GM12892 (cell line): ENCODE measurements around the gene FBXW5.

Source experiments
- POLR2A ChIP-seq: IDR thresholded peaks from 2 replicates; pipeline ENCODE4 v1.6.1; 2011; ENCODE audit warnings: low read depth, low read length, control low read depth
- POLR2AphosphoS5 ChIP-seq: IDR thresholded peaks from 2 replicates; pipeline ENCODE4 v1.6.1; 2011; ENCODE audit warnings: low read depth, low read length, control low read depth
- TAF1 ChIP-seq: IDR thresholded peaks from 2 replicates; pipeline ENCODE4 v1.6.1; 2011; ENCODE audit warnings: low read depth, mild to moderate bottlenecking, control low read depth, low read length, borderline replicate concordance

DNA sequence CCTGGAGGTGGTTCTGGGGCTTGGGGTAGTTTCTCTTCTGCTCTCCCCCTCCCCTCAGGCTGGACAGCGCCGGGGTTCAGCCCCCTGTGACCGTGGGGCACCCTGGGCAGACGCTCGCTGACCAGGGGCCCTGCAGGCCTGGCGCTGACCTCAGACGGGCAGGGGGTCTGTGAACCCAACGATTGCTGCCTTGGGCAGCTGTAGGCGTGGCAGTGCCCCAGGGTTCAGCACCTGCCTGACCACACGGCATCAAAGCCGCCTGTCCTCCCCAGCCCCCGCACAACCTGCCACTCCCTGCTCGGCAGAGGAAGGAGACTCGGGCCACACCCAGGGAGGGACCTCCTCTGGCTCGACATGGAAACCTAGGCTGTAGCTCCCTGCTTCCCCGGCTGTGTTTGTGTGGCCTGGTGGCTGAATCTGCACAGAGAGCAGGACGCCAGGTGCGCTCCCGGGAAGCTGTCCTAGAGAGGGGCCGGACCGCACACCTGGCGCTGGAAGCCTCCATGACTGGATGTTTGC lies 19.7 kb upstream of the FBXW5 start:
- TF ChIP-seq TAF1 = no peak
- TF ChIP-seq POLR2A = no peak
- no peak for TF ChIP-seq POLR2AphosphoS5
